Measurements from ENCODE around the gene TDRD12.

DNA sequence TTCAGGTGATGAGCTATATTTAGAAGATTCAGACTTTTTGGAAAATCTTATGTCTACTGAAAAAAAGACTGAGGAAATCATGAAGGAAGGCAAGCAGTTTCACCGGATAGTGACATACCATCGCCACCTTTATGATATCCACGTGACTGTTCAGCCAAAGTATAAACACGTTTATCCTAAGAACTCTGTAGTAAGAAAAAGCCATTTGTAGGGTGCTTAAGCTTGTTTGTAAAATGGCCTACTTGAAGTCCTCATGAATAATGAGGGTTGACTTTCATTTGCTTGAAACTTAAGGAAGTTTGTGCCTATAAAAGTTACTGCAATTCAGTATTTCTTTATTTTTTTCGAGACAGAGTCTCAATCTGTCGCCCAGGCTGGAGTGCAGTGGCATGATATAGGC is 7.8 kb upstream of the TDRD12 start:
- TF ChIP-seq POLR2A (IDR thresholded peaks at IDR 0.05): no peak
- TF ChIP-seq, protein P1, sequence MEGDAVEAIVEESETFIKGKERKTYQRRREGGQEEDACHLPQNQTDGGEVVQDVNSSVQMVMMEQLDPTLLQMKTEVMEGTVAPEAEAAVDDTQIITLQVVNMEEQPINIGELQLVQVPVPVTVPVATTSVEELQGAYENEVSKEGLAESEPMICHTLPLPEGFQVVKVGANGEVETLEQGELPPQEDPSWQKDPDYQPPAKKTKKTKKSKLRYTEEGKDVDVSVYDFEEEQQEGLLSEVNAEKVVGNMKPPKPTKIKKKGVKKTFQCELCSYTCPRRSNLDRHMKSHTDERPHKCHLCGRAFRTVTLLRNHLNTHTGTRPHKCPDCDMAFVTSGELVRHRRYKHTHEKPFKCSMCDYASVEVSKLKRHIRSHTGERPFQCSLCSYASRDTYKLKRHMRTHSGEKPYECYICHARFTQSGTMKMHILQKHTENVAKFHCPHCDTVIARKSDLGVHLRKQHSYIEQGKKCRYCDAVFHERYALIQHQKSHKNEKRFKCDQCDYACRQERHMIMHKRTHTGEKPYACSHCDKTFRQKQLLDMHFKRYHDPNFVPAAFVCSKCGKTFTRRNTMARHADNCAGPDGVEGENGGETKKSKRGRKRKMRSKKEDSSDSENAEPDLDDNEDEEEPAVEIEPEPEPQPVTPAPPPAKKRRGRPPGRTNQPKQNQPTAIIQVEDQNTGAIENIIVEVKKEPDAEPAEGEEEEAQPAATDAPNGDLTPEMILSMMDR (IDR thresholded peaks at IDR 0.05): no peak
